Calu3 (cell line): Measurements from ENCODE around the gene TRIM71. TPM values are rescaled to one million over a fixed set of nuclear protein-coding genes. Genes with fewer than 3 reads are reported as not detected.

Source experiments
- BruUV-seq: library from RNA; stranded (reverse); fragments of 400-500 nt; replicated peaks from 2 replicates; lab custom pipeline; 2021; lab: Mats Ljungman, UMichigan
- CTCF ChIA-PET: fragments of 300-600 bp; sonication (Branson Sonifier 250); formaldehyde crosslinking; loops from one replicate; lab custom pipeline; 2022; ENCODE audit warnings: antibody characterized with exemption; lab: Charles Lee
- DNase-seq: peaks from one replicate; pipeline ENCODE4 v3.0.0; 2022
- H3K27ac Mint-ChIP-seq: one replicate; pipeline ENCODE4 v1.8.0; 2022; ENCODE audit warnings: mixed read lengths; ENCODE audit not compliant: unreplicated experiment
- H3K27me3 Mint-ChIP-seq: one replicate; pipeline ENCODE4 v1.8.0; 2022; ENCODE audit warnings: mixed read lengths; ENCODE audit not compliant: unreplicated experiment
- H3K36me3 Mint-ChIP-seq: one replicate; pipeline ENCODE4 v1.8.0; 2022; ENCODE audit warnings: mild to moderate bottlenecking, moderate library complexity, mixed read lengths; ENCODE audit not compliant: insufficient read depth, unreplicated experiment
- H3K4me1 Mint-ChIP-seq: one replicate; pipeline ENCODE4 v1.8.0; 2022; ENCODE audit warnings: mild to moderate bottlenecking, low read depth, mixed read lengths; ENCODE audit not compliant: unreplicated experiment
- H3K4me3 Mint-ChIP-seq: one replicate; pipeline ENCODE4 v1.8.0; 2022; ENCODE audit warnings: mild to moderate bottlenecking, low read depth, moderate library complexity, mixed read lengths; ENCODE audit not compliant: unreplicated experiment
- H3K9me3 Mint-ChIP-seq: one replicate; pipeline ENCODE4 v1.8.0; 2022; ENCODE audit warnings: low read depth, mixed read lengths; ENCODE audit not compliant: unreplicated experiment
- intact Hi-C: fragments of 100-400 bp; cut with micrococcal nuclease; formaldehyde crosslinking; loops from one replicate; pipeline ENCODE4 v1.10.0; 2022; ENCODE audit not compliant: unreplicated experiment
- total RNA-seq: library from RNA; stranded (reverse); gene quantifications from 2 replicates; pipeline ENCODE4 v1.2.3, GENCODE V29; 2022
- TF ChIP-seq, protein P1 (sequence below): fragments of 200-600 bp; IDR thresholded peaks from one replicate; pipeline ENCODE4 v1.8.0; 2022; ENCODE audit warnings: antibody characterized with exemption; ENCODE audit not compliant: unreplicated experiment

TRIM71 gene
- total RNA-seq, 1 experiment from 2014 or later, result not detected

DNA sequence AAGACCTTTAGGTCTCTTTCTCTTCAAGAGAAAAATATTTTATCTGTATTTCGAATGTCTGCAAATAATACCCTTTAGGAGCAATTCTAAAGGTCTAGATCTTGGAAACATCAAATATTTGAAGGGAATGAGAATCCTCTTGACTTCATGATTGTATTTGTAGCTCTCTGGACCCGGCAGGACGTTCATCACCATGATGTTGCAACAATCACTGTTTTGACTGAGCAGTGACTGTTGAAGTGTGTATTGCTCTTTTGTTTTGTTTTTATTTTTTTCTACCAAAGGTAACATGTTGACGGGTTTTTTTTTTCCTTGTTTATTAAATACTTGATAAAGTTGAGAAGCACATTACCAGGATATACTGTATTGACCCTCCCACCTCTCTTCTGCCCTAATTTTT, 78.3 kb downstream of the TRIM71 start:
- intact Hi-C loops, result no loop called here
- H3K4me1 Mint-ChIP-seq, result no peaks in the 10 kb centered on the region
- no TSS peak for BruUV-seq

DNA sequence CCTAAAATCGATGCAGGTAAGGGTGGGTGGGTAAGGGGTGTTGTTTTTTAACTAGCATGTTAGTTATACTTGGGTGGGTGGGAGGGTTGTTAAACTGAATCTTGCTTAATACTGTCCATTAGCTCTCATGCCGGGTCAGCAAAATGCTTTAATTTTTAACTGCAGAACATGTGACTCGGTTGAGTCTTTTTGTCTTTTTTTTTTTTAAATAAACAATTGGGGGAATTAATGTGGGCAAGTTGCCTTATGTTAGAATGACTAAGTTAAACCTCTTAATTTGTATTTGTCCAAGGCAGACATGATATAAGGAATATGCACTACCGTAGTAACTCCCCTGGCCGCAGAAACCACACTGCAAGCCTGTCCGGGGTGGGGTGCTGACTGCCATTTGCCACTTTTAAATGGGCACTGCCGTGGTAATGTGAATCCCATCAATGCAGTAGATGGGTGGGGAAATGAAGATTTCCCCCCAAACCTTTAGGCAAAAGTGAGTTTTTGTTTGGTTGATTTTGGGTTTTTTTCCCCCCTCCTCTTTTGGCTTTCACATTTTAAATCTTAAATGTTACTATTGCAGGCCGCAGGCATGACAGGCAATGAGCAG, 79.3 kb downstream of the TRIM71 start:
- TF ChIP-seq, protein P1, sequence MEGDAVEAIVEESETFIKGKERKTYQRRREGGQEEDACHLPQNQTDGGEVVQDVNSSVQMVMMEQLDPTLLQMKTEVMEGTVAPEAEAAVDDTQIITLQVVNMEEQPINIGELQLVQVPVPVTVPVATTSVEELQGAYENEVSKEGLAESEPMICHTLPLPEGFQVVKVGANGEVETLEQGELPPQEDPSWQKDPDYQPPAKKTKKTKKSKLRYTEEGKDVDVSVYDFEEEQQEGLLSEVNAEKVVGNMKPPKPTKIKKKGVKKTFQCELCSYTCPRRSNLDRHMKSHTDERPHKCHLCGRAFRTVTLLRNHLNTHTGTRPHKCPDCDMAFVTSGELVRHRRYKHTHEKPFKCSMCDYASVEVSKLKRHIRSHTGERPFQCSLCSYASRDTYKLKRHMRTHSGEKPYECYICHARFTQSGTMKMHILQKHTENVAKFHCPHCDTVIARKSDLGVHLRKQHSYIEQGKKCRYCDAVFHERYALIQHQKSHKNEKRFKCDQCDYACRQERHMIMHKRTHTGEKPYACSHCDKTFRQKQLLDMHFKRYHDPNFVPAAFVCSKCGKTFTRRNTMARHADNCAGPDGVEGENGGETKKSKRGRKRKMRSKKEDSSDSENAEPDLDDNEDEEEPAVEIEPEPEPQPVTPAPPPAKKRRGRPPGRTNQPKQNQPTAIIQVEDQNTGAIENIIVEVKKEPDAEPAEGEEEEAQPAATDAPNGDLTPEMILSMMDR, result no peak
- DNase-seq, result no peak
- Mint-ChIP-seq H3K9me3 (no peaks in the 10 kb centered on the region), H3K27ac (no peak overlapping the region), H3K36me3 (no peaks in the 10 kb centered on the region), H3K27me3 (peaks cover 70% of the 10 kb centered on the region), H3K4me1 (no peaks in the 10 kb centered on the region), H3K4me3 (no peak overlapping the region)
- intact Hi-C loops, result no loop called here
- BruUV-seq, result no TSS peak
- CTCF ChIA-PET, result no interaction called here

More for the DNA sequence above, 78.3 kb downstream of the TRIM71 start:
- H3K4me3 Mint-ChIP-seq, result no peak overlapping the region
- H3K27me3 Mint-ChIP-seq, result peaks cover 73% of the 10 kb centered on the region
- H3K36me3 Mint-ChIP-seq, result no peaks in the 10 kb centered on the region
- CTCF ChIA-PET, result no interaction called here
- TF ChIP-seq, protein P1, result no peak
- DNase-seq, result no peak
- no peak overlapping the region for H3K27ac Mint-ChIP-seq
- H3K9me3 Mint-ChIP-seq, result no peaks in the 10 kb centered on the region

DNA sequence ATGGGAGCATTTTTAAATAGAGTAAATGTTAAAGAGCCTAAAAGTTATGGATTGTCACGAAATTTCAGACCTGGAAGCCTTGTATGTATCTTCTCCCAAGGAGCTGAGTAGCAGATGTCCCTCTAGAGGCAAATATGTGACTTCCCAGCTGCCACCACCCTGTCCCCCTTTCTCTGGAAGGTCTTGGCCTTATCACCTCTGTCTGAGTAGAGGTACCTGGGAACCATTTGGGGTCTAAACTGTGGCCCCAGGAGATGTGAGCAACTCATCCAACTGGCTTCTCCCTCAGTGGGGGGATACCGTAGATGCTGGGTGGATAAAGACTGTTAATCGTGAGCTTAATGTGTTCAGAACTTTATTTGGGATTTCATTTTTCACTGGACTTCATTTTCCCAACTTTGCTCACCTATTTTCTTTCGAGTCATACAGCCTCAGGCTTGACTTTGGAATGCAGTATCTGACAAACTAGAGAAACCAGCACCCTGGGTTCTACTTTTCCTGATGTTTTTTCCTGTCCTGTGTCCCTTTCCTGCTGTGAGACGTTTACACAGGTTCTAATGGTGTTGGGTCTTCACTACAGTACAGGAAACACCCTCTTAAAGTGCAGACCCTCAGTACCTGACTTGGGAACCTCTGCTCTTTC, 80.3 kb downstream of the TRIM71 start:
- BruUV-seq, result no TSS peak
- Mint-ChIP-seq H3K36me3 (peaks cover 5% of the 10 kb centered on the region), H3K4me3 (no peak overlapping the region), H3K4me1 (no peaks in the 10 kb centered on the region), H3K27ac (no peak overlapping the region), H3K9me3 (no peaks in the 10 kb centered on the region), H3K27me3 (peaks cover 60% of the 10 kb centered on the region)
- CTCF ChIA-PET, result no interaction called here
- DNase-seq, result no peak
- TF ChIP-seq, protein P1, result no peak
- intact Hi-C loops, result no loop called here

DNA sequence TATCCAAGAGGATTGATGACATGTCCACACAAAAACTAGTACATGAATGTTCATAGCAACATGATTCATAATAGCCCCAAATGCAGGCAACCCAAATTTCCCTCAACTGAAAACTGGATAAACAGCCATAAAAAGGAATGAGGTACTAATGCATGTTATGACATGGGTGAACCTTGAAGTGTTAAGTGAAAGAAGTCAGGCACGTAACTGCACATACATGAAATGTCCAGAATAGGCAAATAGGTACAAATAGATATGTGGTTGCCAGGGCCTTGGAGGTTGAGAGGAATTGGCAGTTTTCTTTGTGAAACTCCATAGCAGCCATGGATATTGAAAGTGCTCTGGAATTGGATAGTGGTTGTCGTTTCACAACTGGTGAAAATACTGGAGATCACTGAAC, 81.5 kb downstream of the TRIM71 start:
- H3K27me3 Mint-ChIP-seq, result peaks cover 50% of the 10 kb centered on the region

More for the DNA sequence above, 81.5 kb downstream of the TRIM71 start:
- Mint-ChIP-seq H3K27ac (no peak overlapping the region), H3K4me1 (no peaks in the 10 kb centered on the region), H3K4me3 (no peak overlapping the region), H3K36me3 (peaks cover 6% of the 10 kb centered on the region), H3K9me3 (no peaks in the 10 kb centered on the region)
- intact Hi-C loops, result no loop called here
- TF ChIP-seq, protein P1, result no peak
- CTCF ChIA-PET, result no interaction called here
- no TSS peak for BruUV-seq
- DNase-seq, result no peak
